ENCODE data around the gene NPC1L1. TPM values are rescaled to one million over a fixed set of nuclear protein-coding genes. Genes with fewer than 3 reads are reported as not detected.

NPC1L1 gene
- total RNA-seq, 4 donors from 2014 or later = 0.24 to 0.65 (median 0.28) TPM

GRCh38 chr7:44569959-44570358 is 28.8 kb upstream of the NPC1L1 start:
- ATAC-seq (ENCODE audit: low FRiP score) (no peak), DNase-seq (ENCODE audit: low spot score) (no peak)
- TF ChIP-seq, protein P1, sequence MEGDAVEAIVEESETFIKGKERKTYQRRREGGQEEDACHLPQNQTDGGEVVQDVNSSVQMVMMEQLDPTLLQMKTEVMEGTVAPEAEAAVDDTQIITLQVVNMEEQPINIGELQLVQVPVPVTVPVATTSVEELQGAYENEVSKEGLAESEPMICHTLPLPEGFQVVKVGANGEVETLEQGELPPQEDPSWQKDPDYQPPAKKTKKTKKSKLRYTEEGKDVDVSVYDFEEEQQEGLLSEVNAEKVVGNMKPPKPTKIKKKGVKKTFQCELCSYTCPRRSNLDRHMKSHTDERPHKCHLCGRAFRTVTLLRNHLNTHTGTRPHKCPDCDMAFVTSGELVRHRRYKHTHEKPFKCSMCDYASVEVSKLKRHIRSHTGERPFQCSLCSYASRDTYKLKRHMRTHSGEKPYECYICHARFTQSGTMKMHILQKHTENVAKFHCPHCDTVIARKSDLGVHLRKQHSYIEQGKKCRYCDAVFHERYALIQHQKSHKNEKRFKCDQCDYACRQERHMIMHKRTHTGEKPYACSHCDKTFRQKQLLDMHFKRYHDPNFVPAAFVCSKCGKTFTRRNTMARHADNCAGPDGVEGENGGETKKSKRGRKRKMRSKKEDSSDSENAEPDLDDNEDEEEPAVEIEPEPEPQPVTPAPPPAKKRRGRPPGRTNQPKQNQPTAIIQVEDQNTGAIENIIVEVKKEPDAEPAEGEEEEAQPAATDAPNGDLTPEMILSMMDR (IDR thresholded peaks at IDR 0.05) = no peak

DNA sequence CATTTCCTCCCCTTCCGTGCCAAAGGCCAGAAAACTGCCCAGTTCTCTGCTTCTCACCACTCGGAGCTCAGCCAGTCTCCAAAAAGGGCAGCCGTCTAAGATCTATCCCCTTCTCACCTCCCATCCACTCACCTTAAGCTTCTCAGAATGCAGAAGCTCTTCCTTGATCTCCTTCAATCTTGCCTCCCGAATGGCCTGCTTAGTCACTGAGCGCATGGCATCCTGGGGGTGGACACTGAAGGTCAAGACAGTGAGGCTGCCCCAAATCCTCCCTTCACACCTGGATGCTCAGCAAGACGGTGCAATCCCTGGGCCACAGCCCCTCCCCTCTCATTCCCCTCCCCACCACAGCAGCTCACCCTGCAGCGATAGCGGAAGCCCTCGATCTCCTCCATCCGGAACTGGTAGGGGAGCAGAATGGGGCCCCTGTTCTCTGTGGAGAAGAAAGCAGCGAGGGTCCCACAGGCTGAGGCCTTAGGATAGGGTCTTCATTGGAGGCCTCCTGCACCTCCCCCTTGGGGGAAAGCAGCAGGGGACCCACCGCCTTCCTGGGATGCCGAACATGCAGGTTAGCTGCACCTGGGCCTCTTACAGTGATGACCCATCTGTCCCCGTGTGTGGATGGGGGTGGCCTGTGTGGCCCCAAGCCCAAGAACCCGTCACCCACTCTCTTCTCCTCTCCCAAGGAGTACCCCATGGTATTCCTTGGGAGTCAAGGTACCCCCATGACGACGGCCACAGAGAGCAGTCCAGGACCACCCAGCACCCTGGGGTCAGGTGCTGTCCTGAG is 27.8 kb upstream of the NPC1L1 start:
- TF ChIP-seq, protein P1 (IDR thresholded peaks at IDR 0.05) = no peak
- DNase-seq (ENCODE audit: low spot score) = no peak
- no peak for ATAC-seq (ENCODE audit: low FRiP score)

GRCh38 chr7:44567884-44568283 is 26.8 kb upstream of the NPC1L1 start:
- TF ChIP-seq, protein P1 (IDR thresholded peaks at IDR 0.05) = no peak
- ATAC-seq (ENCODE audit: low FRiP score) = no peak
- no peak for DNase-seq (ENCODE audit: low spot score)

- TF ChIP-seq, protein P1 (IDR thresholded peaks at IDR 0.05) = no peak
- DNase-seq (ENCODE audit: low spot score) (no peak), ATAC-seq (ENCODE audit: low FRiP score) (no peak)
Observed at GRCh38 chr7:44566680-44567079, 25.6 kb upstream of the NPC1L1 start.

DNA sequence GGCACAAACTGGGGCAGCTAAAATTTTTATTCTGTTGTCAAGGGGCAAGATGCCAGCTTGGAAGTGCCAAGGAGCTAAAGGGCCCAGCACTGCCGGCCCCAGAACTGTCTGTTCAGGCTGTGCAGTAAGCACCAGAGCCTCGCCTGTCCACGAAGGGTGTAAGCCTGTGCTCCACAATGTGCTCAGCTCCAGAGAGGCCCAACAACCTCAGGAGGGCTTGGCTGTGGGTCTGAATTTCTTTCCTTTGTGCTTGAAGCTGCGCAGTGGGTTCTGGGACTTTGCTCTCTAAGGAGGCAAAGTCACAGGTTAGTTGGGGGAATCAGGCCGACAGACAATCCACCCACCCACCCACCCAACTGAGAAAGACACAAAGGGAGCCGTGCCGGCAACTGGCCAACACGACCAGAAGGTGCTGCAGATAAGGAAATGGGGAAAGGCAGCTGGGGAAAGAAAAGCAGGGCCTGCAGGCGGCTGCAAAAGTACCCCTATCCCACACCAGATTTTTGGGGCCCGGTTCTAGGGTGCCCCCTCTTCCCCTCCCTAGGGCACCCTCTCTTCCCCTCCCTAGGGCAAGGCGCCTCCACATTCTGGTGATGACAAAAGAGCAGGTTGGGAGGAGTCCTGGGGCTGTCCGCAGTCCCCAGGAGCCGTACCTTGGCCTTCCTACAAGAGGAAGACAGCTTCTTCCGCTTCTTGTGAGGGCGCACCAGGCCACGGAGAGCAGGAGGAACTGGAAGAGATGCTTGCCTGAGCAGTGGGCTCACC is 24.8 kb upstream of the NPC1L1 start:
- DNase-seq (ENCODE audit: low spot score) = no peak

DNA sequence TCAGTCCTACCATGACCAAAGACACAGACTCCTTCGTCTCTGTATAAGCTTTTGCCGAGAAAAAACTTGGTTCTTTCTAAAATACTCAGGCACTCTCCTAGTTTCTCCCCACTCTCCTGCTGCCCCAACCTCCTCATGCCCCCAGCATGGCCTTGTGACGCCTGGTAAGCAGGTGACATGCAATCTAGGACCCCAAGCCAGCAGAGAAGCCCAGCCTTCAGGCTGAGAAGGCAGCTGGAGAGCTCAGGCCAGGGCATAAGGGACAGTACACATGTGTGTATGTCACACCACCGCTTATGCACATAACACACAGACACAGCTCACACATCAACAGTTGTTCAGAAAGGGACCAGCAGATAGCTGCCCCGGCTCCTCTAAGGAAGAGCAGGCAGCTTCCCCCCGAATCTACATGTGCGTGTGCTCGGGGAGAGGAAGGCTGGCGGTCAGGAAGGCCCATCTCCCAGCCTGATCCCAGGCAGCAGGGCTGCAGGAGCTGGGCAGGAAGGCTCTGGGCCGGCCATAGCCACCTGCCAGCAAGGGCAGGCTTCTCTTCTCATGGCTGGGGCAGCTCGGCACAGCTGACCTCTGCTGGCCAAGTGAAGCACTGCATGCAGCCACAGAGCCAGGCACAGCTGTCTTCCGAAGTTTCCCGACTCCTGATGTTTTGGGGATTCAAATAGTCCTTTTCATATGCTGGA is 24.1 kb upstream of the NPC1L1 start:
- peak; percentile 64 for ATAC-seq (ENCODE audit: low FRiP score)
- TF ChIP-seq, protein P1 (IDR thresholded peaks at IDR 0.05) = peak in 1 of 3 donors; percentile 66
- DNase-seq (ENCODE audit: low spot score) = peak; percentile 44

More for the DNA sequence above, 24.8 kb upstream of the NPC1L1 start:
- ATAC-seq (ENCODE audit: low FRiP score) = peak; percentile 37
- TF ChIP-seq, protein P1 (IDR thresholded peaks at IDR 0.05) = no peak

Data from omental fat pad (tissue), 4 donors.